T-helper 1 cell (primary cell): ENCODE results near the gene SNN.

Source experiments
- DNase-seq, 5 donors: peaks; one replicate each; pipeline ENCODE4 v3.0.0-alpha.2; 2012 to 2020

The SNN gene

GRCh38 chr16:11699234-11699894 is 31.1 kb downstream of the SNN start:
- no peak for DNase-seq

- DNase-seq = no peak
These were observed 32.2 kb downstream of the SNN start for GRCh38 chr16:11700264-11701029.

- no peak for DNase-seq
These were observed 37.2 kb downstream of the SNN start for GRCh38 chr16:11705311-11706025.

- DNase-seq = no peak
These were observed 38.0 kb downstream of the SNN start for GRCh38 chr16:11706180-11706742.

- DNase-seq = no peak
These were observed 39.5 kb downstream of the SNN start for GRCh38 chr16:11707679-11708197.

GRCh38 chr16:11708421-11708820 is 40.2 kb downstream of the SNN start:
- DNase-seq = no peak

GRCh38 chr16:11711662-11712061 is 43.4 kb downstream of the SNN start:
- no peak for DNase-seq

GRCh38 chr16:11712122-11712521 is 43.9 kb downstream of the SNN start:
- DNase-seq = no peak

- no peak for DNase-seq
These were observed 47.1 kb downstream of the SNN start for GRCh38 chr16:11715246-11715947.

GRCh38 chr16:11716336-11716735 is 48.1 kb downstream of the SNN start:
- no peak for DNase-seq

GRCh38 chr16:11717811-11718210 is 49.6 kb downstream of the SNN start:
- no peak for DNase-seq

- DNase-seq = no peak
These were observed 50.9 kb downstream of the SNN start for GRCh38 chr16:11719171-11719570.

- DNase-seq = no peak
These were observed 51.5 kb downstream of the SNN start for GRCh38 chr16:11719762-11720161.

- no peak for DNase-seq
These were observed 53.7 kb downstream of the SNN start for GRCh38 chr16:11721781-11722467.

GRCh38 chr16:11722468-11722808 is 54.2 kb downstream of the SNN start:
- DNase-seq = no peak

- DNase-seq = no peak
These were observed 57.2 kb downstream of the SNN start for GRCh38 chr16:11725457-11725856.

GRCh38 chr16:11726008-11726407 is 57.8 kb downstream of the SNN start:
- no peak for DNase-seq

GRCh38 chr16:11727796-11728543 is 59.7 kb downstream of the SNN start:
- DNase-seq = peak in 1 of 5 donors; percentile 60
